Heart right ventricle (tissue), 16 donors: ENCODE data around the gene TMTC2. TPM values are rescaled to one million over a fixed set of nuclear protein-coding genes. Genes with fewer than 3 reads are reported as not detected.

Experiments
- ATAC-seq, 8 donors: fragments of 200-7000 bp; cut with Tn5 transposase; one replicate each; pipeline ENCODE4 v1.9.1; 2020; ENCODE audit warnings: mild to moderate bottlenecking in 8 of 8, moderate library complexity in 8 of 8, moderate number of reproducible peaks in 1 of 8
- DNase-seq, 2 donors: peaks; one replicate each; pipeline ENCODE4 v3.0.0-alpha.2; 2020
- H3K27ac ChIP-seq, 10 donors: fragments of 200-600 bp; sonication (generic) in 2 of 10; one replicate each; pipeline versions ENCODE4 v1.5.0 to v1.8.0; 2020 to 2022; ENCODE audit warnings: mild to moderate bottlenecking in 3 of 10
- H3K27me3 ChIP-seq, 7 donors: fragments of 200-600 bp; one replicate each; pipeline ENCODE4 v1.8.0; 2021 to 2022; ENCODE audit warnings: mild to moderate bottlenecking in 2 of 7
- H3K36me3 ChIP-seq, 9 donors: fragments of 200-600 bp; sonication (generic) in 1 of 9; one replicate each; pipeline versions ENCODE4 v1.5.0 to v1.8.0; 2020 to 2022; ENCODE audit warnings: mild to moderate bottlenecking in 2 of 9
- H3K4me1 ChIP-seq, 9 donors: fragments of 200-600 bp; sonication (generic) in 1 of 9; one replicate each; pipeline versions ENCODE4 v1.5.0 to v1.8.0; 2020 to 2022; ENCODE audit warnings: mild to moderate bottlenecking in 4 of 9
- H3K4me3 ChIP-seq, 10 donors: fragments of 200-600 bp; sonication (generic) in 2 of 10; one replicate each; pipeline versions ENCODE4 v1.5.0 to v1.8.0; 2020 to 2022; ENCODE audit warnings: mild to moderate bottlenecking in 7 of 10, moderate library complexity in 2 of 10
- H3K9me3 ChIP-seq, 11 donors: fragments of 200-600 bp in 10 of 11; sonication (generic) in 2 of 11; one replicate each; pipeline versions ENCODE4 v1.5.0 to v1.8.0; 2013 to 2022; ENCODE audit warnings: mild to moderate bottlenecking in 2 of 11, control low read depth in 1 of 11, moderate library complexity in 1 of 11
- WGBS, 2 donors: extraction: QIAGEN DNeasy Blood & Tissue Kit; methylation state at CpG; one replicate each; pipeline ENCODE4 v1.1.7; 2013; ENCODE audit warnings: inconsistent platforms in 1 of 2; 5-methylcytosine and 5-hydroxymethylcytosine counted together
- intact Hi-C, 10 donors: fragments of 100-400 bp; cut with DNase I; formaldehyde crosslinking; loops; one replicate each; pipeline versions ENCODE4 v1.11.1 to v1.14.2; 2022
- polyA plus RNA-seq, 2 donors: library from polyadenylated mRNA; stranded (reverse); fragments of 200-250 nt; gene quantifications; one replicate each; pipeline ENCODE4 v1.2.3, GENCODE V29; 2013
- total RNA-seq, 10 donors: library from RNA; stranded (reverse); fragmentation: NEBNext Ultra II Directional in 3 of 10; extraction: Animal tissue kit (Norgen Biotek cat#: 25700) in 3 of 10; gene quantifications; one replicate each; pipeline versions ENCODE4 v1.2.1 to v1.2.4, GENCODE V29; 2021 to 2023
- TF ChIP-seq, protein P1 (sequence below), 9 donors: fragments of 200-600 bp; sonication (generic) in 2 of 9; IDR thresholded peaks; one replicate each; pipeline versions ENCODE4 v1.5.0 to v1.8.0; 2021 to 2022; ENCODE audit warnings: antibody characterized with exemption in 9 of 9, mild to moderate bottlenecking in 5 of 9, moderate library complexity in 1 of 9
- donor health status: Arrhythmogenic right ventricular cardiomyopathy.
- donor health status: ischemic (EF 13 %, LVEDD 7.1; RV severe dilation, severe dysfunction).
- donor health status: healthy with polysubstance abuse.
- donor health status: DM: no; HTN: yes; CAD: no.
- donor health status: DM: no; HTN: no; CAD: no.
- donor health status: ischemic (EF 25% LVEDD 6.9; RV normal size, moderate dysfunction).
- donor health status: ischemic (EF 25% LVEDD 5.7; RV mildly dilated, moderate dysfunction).
- donor health status: healthy.
- donor health status: DM: yes; HTN: yes; CAD: no.
- donor health status: Ischemic cardiomyopathy.
- donor health status: ischemic (EF 35%, LVEDD 5.7; RV mildly dilated, moderate dysfunction).
- donor health status: nonischemic (EF 11% LVEDD 7.7; RV severe dilation, severe dysfunction).
- donor health status: DM: yes; HTN: yes; CAD: no.
- donor health status: PGD.
- donor health status: ischemic (EF 29% LVEDD 5.4; RV normal size, mild dysfunction).
- donor health status: nonischemic (EF 23%, LVEDD 6.1; RV moderate dilation, normal function).

The TMTC2 gene
- total and polyA plus RNA-seq, 12 donors = 1.6 to 4.4 (median 2.6) TPM

DNA sequence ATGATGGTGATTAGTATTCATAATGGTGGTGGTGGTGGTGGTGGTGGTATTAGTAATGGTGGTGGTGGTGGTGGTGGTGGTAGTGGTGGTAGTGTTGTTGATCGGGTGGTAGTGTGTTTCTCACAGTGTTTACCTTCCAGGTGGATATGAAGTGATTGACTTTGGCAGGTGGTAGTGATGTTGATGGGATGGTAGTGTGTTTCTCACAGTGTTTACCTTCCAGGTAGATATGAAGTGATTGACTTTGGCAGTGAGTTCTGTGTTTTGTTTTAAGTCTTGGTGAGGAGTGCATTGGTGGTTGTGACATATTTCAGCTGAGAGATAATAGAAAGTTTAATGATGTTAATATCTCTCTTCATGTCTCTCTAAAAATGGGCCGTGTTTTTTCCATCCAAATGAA lies 189.4 kb downstream of the TMTC2 start:
- Histone ChIP-seq H3K9me3 (no peaks in the 10 kb centered on the region), H3K27me3 (no peaks in the 10 kb centered on the region), H3K4me3 (no peak overlapping the region), H3K36me3 (no peaks in the 10 kb centered on the region), H3K27ac (no peak overlapping the region), H3K4me1 (peaks cover 0 to 12% (median 5%) of the 10 kb centered on the region in 9 donors)
- DNase-seq (no peak), ATAC-seq (no peak)
- TF ChIP-seq, protein P1, sequence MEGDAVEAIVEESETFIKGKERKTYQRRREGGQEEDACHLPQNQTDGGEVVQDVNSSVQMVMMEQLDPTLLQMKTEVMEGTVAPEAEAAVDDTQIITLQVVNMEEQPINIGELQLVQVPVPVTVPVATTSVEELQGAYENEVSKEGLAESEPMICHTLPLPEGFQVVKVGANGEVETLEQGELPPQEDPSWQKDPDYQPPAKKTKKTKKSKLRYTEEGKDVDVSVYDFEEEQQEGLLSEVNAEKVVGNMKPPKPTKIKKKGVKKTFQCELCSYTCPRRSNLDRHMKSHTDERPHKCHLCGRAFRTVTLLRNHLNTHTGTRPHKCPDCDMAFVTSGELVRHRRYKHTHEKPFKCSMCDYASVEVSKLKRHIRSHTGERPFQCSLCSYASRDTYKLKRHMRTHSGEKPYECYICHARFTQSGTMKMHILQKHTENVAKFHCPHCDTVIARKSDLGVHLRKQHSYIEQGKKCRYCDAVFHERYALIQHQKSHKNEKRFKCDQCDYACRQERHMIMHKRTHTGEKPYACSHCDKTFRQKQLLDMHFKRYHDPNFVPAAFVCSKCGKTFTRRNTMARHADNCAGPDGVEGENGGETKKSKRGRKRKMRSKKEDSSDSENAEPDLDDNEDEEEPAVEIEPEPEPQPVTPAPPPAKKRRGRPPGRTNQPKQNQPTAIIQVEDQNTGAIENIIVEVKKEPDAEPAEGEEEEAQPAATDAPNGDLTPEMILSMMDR (IDR thresholded peaks at IDR 0.05) = no peak
- 98% methylated on average over 2 of the region's 2 CpGs for WGBS, 2 donors
- intact Hi-C loops = no loop called here

DNA sequence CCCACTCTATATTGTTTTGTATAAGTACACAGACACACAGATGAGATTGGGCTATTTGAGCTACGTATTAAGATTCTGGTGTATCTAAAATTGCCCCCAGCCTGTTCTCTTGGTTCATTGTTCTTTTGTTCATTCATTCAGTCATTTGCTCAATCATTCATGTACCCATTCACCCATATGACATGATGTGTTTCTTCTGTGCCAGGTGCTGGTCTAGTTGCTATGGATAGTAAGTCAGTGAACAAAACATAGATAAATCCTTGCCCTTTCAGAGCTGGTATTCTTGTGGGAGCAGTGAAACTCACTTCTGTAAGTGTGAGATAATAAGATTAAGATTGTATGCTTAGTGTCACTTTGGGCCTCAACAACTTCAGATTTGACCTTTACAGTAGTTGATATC lies 191.3 kb downstream of the TMTC2 start:
- H3K9me3 ChIP-seq = no peaks in the 10 kb centered on the region
- TF ChIP-seq, protein P1 (IDR thresholded peaks at IDR 0.05) = no peak
- DNase-seq (no peak), ATAC-seq (no peak)
- WGBS, 2 donors = 97 to 100% methylated on average over 1 of the region's 1 CpG
- H3K4me1 ChIP-seq = peaks cover 0 to 10% (median 5%) of the 10 kb centered on the region in 9 donors
- intact Hi-C loops = no loop called here
- H3K36me3 ChIP-seq = no peaks in the 10 kb centered on the region
- H3K27me3 ChIP-seq = no peaks in the 10 kb centered on the region
- H3K27ac ChIP-seq = no peak overlapping the region
- H3K4me3 ChIP-seq = no peak overlapping the region

DNA sequence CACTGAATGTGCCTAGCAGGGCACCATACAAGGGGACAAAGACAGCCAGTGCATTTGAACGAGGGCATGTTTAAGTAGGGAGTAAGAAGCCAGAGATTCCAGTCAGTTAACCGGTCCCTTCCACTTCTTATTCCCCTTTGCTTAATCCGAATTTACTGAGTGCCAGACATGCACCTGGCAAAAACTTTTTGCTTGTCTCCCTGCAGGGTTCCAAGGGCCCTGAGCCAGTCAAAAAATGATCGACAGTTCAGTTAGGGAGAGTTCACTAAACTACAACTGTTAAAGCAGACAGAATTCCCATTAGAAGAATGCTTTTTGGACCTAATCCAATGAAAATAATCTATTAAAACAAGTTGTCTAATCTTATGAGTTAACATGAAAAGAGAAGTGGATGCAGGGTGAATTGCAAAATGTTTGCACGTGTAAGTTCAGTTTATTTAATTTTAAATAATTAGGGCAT lies 193.8 kb downstream of the TMTC2 start:
- 28 to 37% methylated on average over 5 of the region's 5 CpGs for WGBS, 2 donors
- intact Hi-C loops = no loop called here
- ATAC-seq = no peak

DNA sequence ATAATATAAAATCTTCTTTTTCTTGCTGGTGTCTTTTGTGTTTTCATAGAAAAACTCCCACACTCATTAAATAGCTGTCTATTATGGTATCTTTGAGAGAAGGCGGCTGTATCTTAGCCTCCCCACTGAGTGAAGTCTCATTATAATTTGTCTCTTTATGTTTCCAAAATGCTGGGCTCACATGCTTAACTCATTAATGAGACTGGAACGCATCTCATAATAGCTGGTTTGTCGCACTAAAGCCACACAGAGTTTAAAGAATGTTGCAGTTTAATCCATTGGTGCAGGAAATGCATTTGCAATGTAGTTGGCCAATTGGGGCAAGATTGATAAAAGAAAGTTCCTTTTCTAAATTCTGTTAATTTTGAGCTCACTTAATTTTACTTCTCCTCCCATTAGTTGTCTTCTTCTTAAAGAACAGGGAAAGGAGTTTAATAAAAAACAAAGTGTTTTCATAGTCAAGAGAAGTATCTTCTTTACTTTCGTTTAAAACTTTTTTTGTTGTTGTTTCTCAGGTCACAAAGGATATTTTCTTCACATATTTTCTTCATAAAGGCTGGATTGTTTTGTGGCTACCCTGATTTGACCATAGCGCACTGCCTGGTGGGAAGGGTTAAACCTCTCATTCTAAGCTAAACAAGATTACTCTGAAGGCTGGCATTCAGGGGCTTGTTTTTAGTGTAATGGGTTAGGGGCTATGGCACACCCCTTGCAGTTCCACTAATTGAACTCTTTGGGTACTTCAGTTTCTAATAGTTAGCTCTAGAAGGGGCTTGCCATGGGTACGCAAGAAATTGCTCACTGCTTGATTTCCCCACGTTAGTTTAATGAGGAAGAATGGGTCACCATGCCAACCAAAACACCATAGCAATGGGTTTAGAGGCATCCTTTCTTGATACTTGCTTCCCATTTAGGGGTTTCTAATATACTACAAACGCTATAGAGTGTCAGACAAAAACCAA lies 197.0 kb downstream of the TMTC2 start:
- H3K4me1 ChIP-seq = peaks cover 0 to 10% (median 5%) of the 10 kb centered on the region in 9 donors
- H3K27ac ChIP-seq = no peak overlapping the region
- ATAC-seq (no peak), DNase-seq (no peak)
- no peaks in the 10 kb centered on the region for H3K36me3 ChIP-seq
- no peaks in the 10 kb centered on the region for H3K9me3 ChIP-seq
- WGBS, 2 donors = 85 to 87% methylated on average over 8 of the region's 8 CpGs
- TF ChIP-seq, protein P1 (IDR thresholded peaks at IDR 0.05) = no peak
- H3K4me3 ChIP-seq = no peak overlapping the region
- intact Hi-C loops = no loop called here
- H3K27me3 ChIP-seq = no peaks in the 10 kb centered on the region

More for the DNA sequence above, 193.8 kb downstream of the TMTC2 start:
- no peak for DNase-seq
- Histone ChIP-seq H3K4me3 (no peak overlapping the region), H3K36me3 (no peaks in the 10 kb centered on the region), H3K4me1 (peaks cover 0 to 10% (median 5%) of the 10 kb centered on the region in 9 donors), H3K9me3 (no peaks in the 10 kb centered on the region), H3K27me3 (no peaks in the 10 kb centered on the region), H3K27ac (no peak overlapping the region)
- TF ChIP-seq, protein P1 (IDR thresholded peaks at IDR 0.05) = no peak
